Tibial nerve (tissue), 3 donors: Measurements from ENCODE around the gene KIF5C.

Source experiments
- EP300 ChIP-seq, 2 donors: sonication (generic); formaldehyde crosslinking; IDR thresholded peaks; one replicate each; pipeline ENCODE4 v1.6.1; 2017; ENCODE audit warnings: antibody characterized with exemption in 2 of 2, mild to moderate bottlenecking in 1 of 2
- POLR2A ChIP-seq, 2 donors: fragments of 450-650 bp; IDR thresholded peaks; one replicate each; pipeline ENCODE4 v1.6.1; 2017; ENCODE audit warnings: antibody characterized with exemption in 2 of 2, mild to moderate bottlenecking in 2 of 2, moderate library complexity in 2 of 2

DNA sequence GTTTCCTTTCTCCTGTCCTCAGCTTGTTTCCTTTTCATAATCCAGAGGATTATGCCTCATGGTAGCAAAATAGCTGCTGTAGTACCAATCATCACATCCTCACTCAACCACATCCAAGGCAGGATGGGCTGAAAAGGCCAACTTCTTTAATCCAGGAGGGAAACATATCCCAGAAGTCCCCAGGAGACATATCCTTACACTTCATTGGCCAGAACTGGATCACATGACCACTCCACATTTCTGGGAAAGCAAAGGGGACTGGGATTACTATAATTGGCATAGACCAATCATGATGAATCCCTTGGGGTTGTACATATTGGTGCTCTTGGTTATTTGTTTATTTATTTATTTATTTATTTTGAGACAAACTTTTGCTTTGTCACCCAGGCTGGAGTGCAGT, 109.4 kb downstream of the KIF5C start:
- no peak for TF ChIP-seq POLR2A (IDR thresholded peaks at IDR 0.05)
- no peak for TF ChIP-seq EP300 (IDR thresholded peaks at IDR 0.05)
